ENCODE data around the gene NRARP. TPM values are rescaled to one million over a fixed set of nuclear protein-coding genes. Genes with fewer than 3 reads are reported as not detected.

The NRARP gene
- total RNA-seq, 1 experiment from 2014 or later = 22.2 TPM

DNA sequence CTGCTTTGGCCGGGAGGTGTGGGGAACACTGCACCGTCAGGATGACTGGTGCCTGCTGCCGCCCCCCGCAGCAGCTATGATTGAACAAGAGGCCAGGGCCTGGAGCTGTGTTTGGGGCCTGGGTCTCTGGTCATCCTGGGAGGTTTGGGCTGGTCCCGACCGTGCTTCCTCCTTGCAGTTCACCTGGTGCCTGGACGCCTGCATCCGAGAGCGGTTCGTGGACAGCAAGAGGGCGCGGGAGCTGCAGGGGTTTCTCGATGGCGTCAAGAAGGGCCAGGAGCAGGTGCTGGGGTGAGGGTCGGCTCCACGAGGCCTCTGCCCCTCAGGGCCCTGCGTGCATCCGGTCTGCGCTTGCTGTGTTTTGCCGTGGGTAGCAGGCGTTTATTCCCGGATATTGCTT is 38.0 kb downstream of the NRARP start:
- ChIA-PET POLR2A (interaction anchor here (0.6 kb wide), 1 partner anchor 101 kb away, joined by 3 read pairs; no protein-coding TSS in a partner anchor), CTCF (no interaction called here), RAD21 (ENCODE audit: low non-redundant PET in 1 of 2, low total read pairs in 2 of 2, uncharacterized antibody in 2 of 2, unreplicated experiment in 2 of 2) (no interaction called here)
- no peak overlapping the region for H3K4me3 ChIP-seq (replicated peaks in 1 of 2; ENCODE audit: low read depth in 1 of 2, low read length in 2 of 2)
- no peak overlapping the region for H3K9ac ChIP-seq (ENCODE audit: low read length)
- no peak overlapping the region for H2AFZ ChIP-seq (ENCODE audit: low read depth, low read length, poor library complexity, severe bottlenecking)
- H4K20me1 ChIP-seq (ENCODE audit: insufficient read depth) = no peaks in the 10 kb centered on the region
- no peak overlapping the region for H3K4me2 ChIP-seq (ENCODE audit: low read length)
- H3K79me2 ChIP-seq (ENCODE audit: insufficient read depth, low read length) = peaks cover 9% of the 10 kb centered on the region; the same call in 1 of the 2 replicates
- no peak overlapping the region for H3K27ac ChIP-seq (ENCODE audit: low read depth, low read length)
- H3K27me3 ChIP-seq (ENCODE audit: insufficient read depth, low read length) = no peaks in the 10 kb centered on the region
- intact Hi-C loops (cut with micrococcal nuclease) = no loop called here
- TF ChIP-seq ZBTB33 (IDR thresholded peaks at IDR 0.05; ENCODE audit: extremely low read depth, insufficient replicate concordance, low read length) (no peak), EZH2phosphoT487 (IDR thresholded peaks at IDR 0.05; ENCODE audit: borderline replicate concordance) (no peak), SP1 (IDR thresholded peaks at IDR 0.05; ENCODE audit: low read depth) (no peak), JUND (IDR thresholded peaks at IDR 0.05) (no peak), POLR2A (IDR thresholded peaks at IDR 0.05; ENCODE audit: borderline replicate concordance, extremely low read depth, insufficient read depth, insufficient read length) (no peak), TCF7L2 (IDR thresholded peaks at IDR 0.05; ENCODE audit: borderline replicate concordance, extremely low read depth, insufficient read depth, insufficient read length) (no peak), CBX3 (IDR thresholded peaks at IDR 0.05; ENCODE audit: low read depth) (no peak)
- TF ChIP-seq, protein P1, sequence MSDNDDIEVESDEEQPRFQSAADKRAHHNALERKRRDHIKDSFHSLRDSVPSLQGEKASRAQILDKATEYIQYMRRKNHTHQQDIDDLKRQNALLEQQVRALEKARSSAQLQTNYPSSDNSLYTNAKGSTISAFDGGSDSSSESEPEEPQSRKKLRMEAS (IDR thresholded peaks at IDR 0.05) = no peak
- BruUV-seq (replicated peaks) = no TSS peak
- ATAC-seq (no peak), DNase-seq (ENCODE audit: low read depth, low spot score) (no peak)
- no peaks in the 10 kb centered on the region for H3K9me3 ChIP-seq (ENCODE audit: control insufficient read depth in 1 of 2, insufficient read depth in 1 of 2, low read depth in 1 of 2, low read length in 2 of 2)
- no peaks in the 10 kb centered on the region for H3K9me2 ChIP-seq (ENCODE audit: insufficient read depth)
- H3K4me1 ChIP-seq (ENCODE audit: control insufficient read depth in 1 of 2, insufficient read depth in 2 of 2, low read length in 2 of 2) = no peaks in the 10 kb centered on the region
- H3K36me3 ChIP-seq (ENCODE audit: control insufficient read depth in 1 of 2, insufficient read depth in 2 of 2, low read length in 2 of 2) = peaks cover 14 to 27% of the 10 kb centered on the region in 2 experiments; a peak in 3 of 4 replicates

DNA sequence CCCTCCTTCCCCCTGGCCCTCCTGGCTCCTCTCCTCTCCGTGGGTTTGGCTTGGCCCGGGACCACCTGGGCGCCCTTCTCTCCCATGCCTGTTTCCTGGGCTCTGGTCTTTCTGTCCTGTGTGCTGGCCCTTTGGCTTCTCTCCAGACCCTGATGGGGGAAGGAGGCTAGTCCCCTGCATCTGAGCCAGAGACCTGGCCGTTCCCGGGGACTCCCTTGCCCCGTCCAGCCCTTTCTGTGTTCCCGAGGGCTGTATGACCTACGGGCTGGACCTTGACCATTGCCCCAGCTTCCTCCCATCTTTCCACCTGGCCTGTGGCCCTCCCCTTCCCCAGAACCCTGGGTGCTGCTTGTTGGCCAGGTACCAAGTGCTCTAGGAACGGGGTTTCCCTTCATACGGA is 38.6 kb downstream of the NRARP start:
- Histone ChIP-seq H3K4me2 (ENCODE audit: low read length) (no peak overlapping the region), H3K9ac (ENCODE audit: low read length) (no peak overlapping the region), H2AFZ (ENCODE audit: low read depth, low read length, poor library complexity, severe bottlenecking) (no peak overlapping the region), H3K27ac (ENCODE audit: low read depth, low read length) (no peak overlapping the region; the same call in 1 of the 2 replicates), H3K27me3 (ENCODE audit: insufficient read depth, low read length) (no peaks in the 10 kb centered on the region), H3K4me1 (ENCODE audit: control insufficient read depth in 1 of 2, insufficient read depth in 2 of 2, low read length in 2 of 2) (no peaks in the 10 kb centered on the region), H3K9me3 (ENCODE audit: control insufficient read depth in 1 of 2, insufficient read depth in 1 of 2, low read depth in 1 of 2, low read length in 2 of 2) (no peaks in the 10 kb centered on the region), H4K20me1 (ENCODE audit: insufficient read depth) (no peaks in the 10 kb centered on the region), H3K9me2 (ENCODE audit: insufficient read depth) (no peaks in the 10 kb centered on the region), H3K79me2 (ENCODE audit: insufficient read depth, low read length) (peaks cover 15% of the 10 kb centered on the region; the same call in 1 of the 2 replicates), H3K36me3 (ENCODE audit: control insufficient read depth in 1 of 2, insufficient read depth in 2 of 2, low read length in 2 of 2) (peaks cover 14 to 27% of the 10 kb centered on the region in 2 experiments), H3K4me3 (replicated peaks in 1 of 2; ENCODE audit: low read depth in 1 of 2, low read length in 2 of 2) (no peak overlapping the region)
- ChIA-PET CTCF (no interaction called here), POLR2A (interaction anchor here (0.6 kb wide), 1 partner anchor 101 kb away, joined by 3 read pairs; no protein-coding TSS in a partner anchor), RAD21 (ENCODE audit: low non-redundant PET in 1 of 2, low total read pairs in 2 of 2, uncharacterized antibody in 2 of 2, unreplicated experiment in 2 of 2) (no interaction called here)
- BruUV-seq (replicated peaks) = no TSS peak
- intact Hi-C loops (cut with micrococcal nuclease) = no loop called here
- ATAC-seq (no peak), DNase-seq (ENCODE audit: low read depth, low spot score) (no peak)
- TF ChIP-seq EZH2phosphoT487 (IDR thresholded peaks at IDR 0.05; ENCODE audit: borderline replicate concordance) (no peak), YY1 (IDR thresholded peaks at IDR 0.05; ENCODE audit: extremely low read depth, insufficient replicate concordance, low read depth, low read length) (no peak), CEBPB (IDR thresholded peaks at IDR 0.05; ENCODE audit: low read depth) (no peak), TCF7L2 (IDR thresholded peaks at IDR 0.05; ENCODE audit: borderline replicate concordance, extremely low read depth, insufficient read depth, insufficient read length) (no peak), ZNF274 (IDR thresholded peaks at IDR 0.05; ENCODE audit: low read depth, low read length) (no peak), JUND (IDR thresholded peaks at IDR 0.05) (no peak), SRF (IDR thresholded peaks at IDR 0.05; ENCODE audit: low read depth) (no peak), SIN3A (IDR thresholded peaks at IDR 0.05; ENCODE audit: low read depth) (no peak), POLR2A (IDR thresholded peaks at IDR 0.05; ENCODE audit: borderline replicate concordance, extremely low read depth, insufficient read depth, insufficient read length) (no peak), CTCF (IDR thresholded peaks at IDR 0.05 in 2 of 3, conservative IDR thresholded peaks at IDR 0.05 in 1 of 3; ENCODE audit: borderline replicate concordance in 1 of 3, insufficient read depth in 1 of 3, low read depth in 2 of 3, low read length in 2 of 3) (no peak), EGR1 (IDR thresholded peaks at IDR 0.05; ENCODE audit: low read depth) (no peak), ZFX (IDR thresholded peaks at IDR 0.05) (no peak), RAD21 (IDR thresholded peaks at IDR 0.05; ENCODE audit: low read depth) (no peak), FOSL1 (IDR thresholded peaks at IDR 0.05; ENCODE audit: low read depth) (no peak), SP1 (IDR thresholded peaks at IDR 0.05; ENCODE audit: low read depth) (no peak)
